ENCODE data around the gene NIM1K. TPM values are rescaled to one million over a fixed set of nuclear protein-coding genes. Genes with fewer than 3 reads are reported as not detected.

The NIM1K gene
- total and polyA plus RNA-seq, 2 donors from 2014 or later: 0.32 to 0.60 TPM

GRCh38 chr5:43208658-43209057, 16.6 kb downstream of the NIM1K start:
- FAIRE-seq: no peak
- Histone ChIP-seq H3K27ac (ENCODE audit: low read depth in 2 of 2, low read length in 2 of 2) (no peak overlapping the region), H3K4me3 (ENCODE audit: low read length in 3 of 3) (no peak overlapping the region), H3K9me3 (ENCODE audit: control insufficient read depth in 2 of 3, insufficient read depth in 1 of 3, low read length in 3 of 3) (no peaks in the 10 kb centered on the region), H3K4me1 (ENCODE audit: control insufficient read depth in 2 of 3, insufficient read depth in 2 of 3, low read depth in 1 of 3, low read length in 3 of 3) (no peaks in the 10 kb centered on the region), H3K36me3 (ENCODE audit: control insufficient read depth in 2 of 3, insufficient read depth in 3 of 3, low read length in 3 of 3) (no peaks in the 10 kb centered on the region), H3K27me3 (ENCODE audit: control insufficient read depth, insufficient read depth, low read length) (no peaks in the 10 kb centered on the region), H3K9ac (ENCODE audit: low read length in 3 of 3) (no peak overlapping the region)
- DNase-seq: no peak
- intact Hi-C loops (cut with DNase I): no loop called here
- TF ChIP-seq, protein P1, sequence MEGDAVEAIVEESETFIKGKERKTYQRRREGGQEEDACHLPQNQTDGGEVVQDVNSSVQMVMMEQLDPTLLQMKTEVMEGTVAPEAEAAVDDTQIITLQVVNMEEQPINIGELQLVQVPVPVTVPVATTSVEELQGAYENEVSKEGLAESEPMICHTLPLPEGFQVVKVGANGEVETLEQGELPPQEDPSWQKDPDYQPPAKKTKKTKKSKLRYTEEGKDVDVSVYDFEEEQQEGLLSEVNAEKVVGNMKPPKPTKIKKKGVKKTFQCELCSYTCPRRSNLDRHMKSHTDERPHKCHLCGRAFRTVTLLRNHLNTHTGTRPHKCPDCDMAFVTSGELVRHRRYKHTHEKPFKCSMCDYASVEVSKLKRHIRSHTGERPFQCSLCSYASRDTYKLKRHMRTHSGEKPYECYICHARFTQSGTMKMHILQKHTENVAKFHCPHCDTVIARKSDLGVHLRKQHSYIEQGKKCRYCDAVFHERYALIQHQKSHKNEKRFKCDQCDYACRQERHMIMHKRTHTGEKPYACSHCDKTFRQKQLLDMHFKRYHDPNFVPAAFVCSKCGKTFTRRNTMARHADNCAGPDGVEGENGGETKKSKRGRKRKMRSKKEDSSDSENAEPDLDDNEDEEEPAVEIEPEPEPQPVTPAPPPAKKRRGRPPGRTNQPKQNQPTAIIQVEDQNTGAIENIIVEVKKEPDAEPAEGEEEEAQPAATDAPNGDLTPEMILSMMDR (IDR thresholded peaks at IDR 0.05; ENCODE audit: borderline replicate concordance, extremely low read depth, insufficient read depth): no peak

GRCh38 chr5:43209060-43209459, 17.0 kb downstream of the NIM1K start:
- H3K27ac ChIP-seq (ENCODE audit: low read depth in 2 of 2, low read length in 2 of 2): no peak overlapping the region
- no peak overlapping the region for H3K9ac ChIP-seq (ENCODE audit: low read length in 3 of 3)
- no peaks in the 10 kb centered on the region for H3K36me3 ChIP-seq (ENCODE audit: control insufficient read depth in 2 of 3, insufficient read depth in 3 of 3, low read length in 3 of 3)
- DNase-seq (no peak), FAIRE-seq (no peak)
- intact Hi-C loops (cut with DNase I): no loop called here
- H3K4me3 ChIP-seq (ENCODE audit: low read length in 3 of 3): no peak overlapping the region
- H3K9me3 ChIP-seq (ENCODE audit: control insufficient read depth in 2 of 3, insufficient read depth in 1 of 3, low read length in 3 of 3): no peaks in the 10 kb centered on the region
- H3K27me3 ChIP-seq (ENCODE audit: control insufficient read depth, insufficient read depth, low read length): no peaks in the 10 kb centered on the region
- TF ChIP-seq, protein P1 (IDR thresholded peaks at IDR 0.05; ENCODE audit: borderline replicate concordance, extremely low read depth, insufficient read depth): no peak
- no peaks in the 10 kb centered on the region for H3K4me1 ChIP-seq (ENCODE audit: control insufficient read depth in 2 of 3, insufficient read depth in 2 of 3, low read depth in 1 of 3, low read length in 3 of 3)

DNA sequence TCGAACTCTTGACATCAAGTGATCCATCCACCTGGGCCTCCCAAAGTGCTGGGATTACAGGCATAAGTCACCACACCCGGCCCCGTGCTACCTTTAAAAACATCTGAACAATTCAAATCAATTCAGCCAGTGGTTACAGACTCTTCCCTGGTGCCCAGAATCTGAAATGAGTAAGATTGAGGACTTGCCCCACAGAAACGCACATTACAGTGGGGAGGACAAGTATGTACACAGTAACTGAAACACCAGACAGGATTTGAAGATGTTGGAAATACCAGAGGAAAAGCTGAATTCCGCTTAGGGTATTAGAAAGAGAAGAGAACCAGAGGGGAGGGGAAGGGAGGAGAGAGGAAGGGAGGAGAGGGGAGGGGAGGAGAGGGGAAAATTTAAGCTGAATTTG, 17.8 kb downstream of the NIM1K start:
- no peak overlapping the region for H3K9ac ChIP-seq (ENCODE audit: low read length in 3 of 3)
- H3K9me3 ChIP-seq (ENCODE audit: control insufficient read depth in 2 of 3, insufficient read depth in 1 of 3, low read length in 3 of 3): no peaks in the 10 kb centered on the region
- no peaks in the 10 kb centered on the region for H3K27me3 ChIP-seq (ENCODE audit: control insufficient read depth, insufficient read depth, low read length)
- H3K36me3 ChIP-seq (ENCODE audit: control insufficient read depth in 2 of 3, insufficient read depth in 3 of 3, low read length in 3 of 3): no peaks in the 10 kb centered on the region
- H3K27ac ChIP-seq (ENCODE audit: low read depth in 2 of 2, low read length in 2 of 2): no peak overlapping the region
- intact Hi-C loops (cut with DNase I): no loop called here
- H3K4me1 ChIP-seq (ENCODE audit: control insufficient read depth in 2 of 3, insufficient read depth in 2 of 3, low read depth in 1 of 3, low read length in 3 of 3): no peaks in the 10 kb centered on the region
- FAIRE-seq (no peak), DNase-seq (no peak)
- TF ChIP-seq, protein P1 (IDR thresholded peaks at IDR 0.05; ENCODE audit: borderline replicate concordance, extremely low read depth, insufficient read depth): no peak
- no peak overlapping the region for H3K4me3 ChIP-seq (ENCODE audit: low read length in 3 of 3)

GRCh38 chr5:43210570-43210969, 18.5 kb downstream of the NIM1K start:
- DNase-seq (no peak), FAIRE-seq (no peak)
- Histone ChIP-seq H3K27ac (ENCODE audit: low read depth in 2 of 2, low read length in 2 of 2) (no peak overlapping the region), H3K9me3 (ENCODE audit: control insufficient read depth in 2 of 3, insufficient read depth in 1 of 3, low read length in 3 of 3) (no peaks in the 10 kb centered on the region), H3K4me1 (ENCODE audit: control insufficient read depth in 2 of 3, insufficient read depth in 2 of 3, low read depth in 1 of 3, low read length in 3 of 3) (no peaks in the 10 kb centered on the region), H3K4me3 (ENCODE audit: low read length in 3 of 3) (no peak overlapping the region), H3K9ac (ENCODE audit: low read length in 3 of 3) (no peak overlapping the region), H3K36me3 (ENCODE audit: control insufficient read depth in 2 of 3, insufficient read depth in 3 of 3, low read length in 3 of 3) (no peaks in the 10 kb centered on the region), H3K27me3 (ENCODE audit: control insufficient read depth, insufficient read depth, low read length) (no peaks in the 10 kb centered on the region)
- intact Hi-C loops (cut with DNase I): no loop called here
- TF ChIP-seq, protein P1 (IDR thresholded peaks at IDR 0.05; ENCODE audit: borderline replicate concordance, extremely low read depth, insufficient read depth): no peak

Data from kidney (tissue), 14 donors.